AG04449 (cell line): ENCODE results near the gene CYP2W1.
"Not testable (repeated sequence)": the region's sequence is repeated elsewhere in the genome, so short reads cannot be mapped to it uniquely, and the experiment has no call there.

Experiments used
- CTCF ChIA-PET: fragments of 350-600 bp; formaldehyde crosslinking; extraction: SDS; loops from one replicate; lab custom pipeline; 2021; ENCODE audit warnings: antibody characterized with exemption; lab: Yijun Ruan, JAX
- POLR2A ChIA-PET: fragments of 400-600, 350-600 bp; formaldehyde crosslinking; extraction: SDS; loops from one replicate; lab custom pipeline; 2020; ENCODE audit warnings: antibody characterized with exemption, inconsistent platforms; lab: Yijun Ruan, JAX
- DNase-seq: peaks from one replicate; pipeline ENCODE4 v3.0.0-alpha.2; 2010; ENCODE audit warnings: low read depth, low spot score
- H3K4me3 ChIP-seq: 2 replicates; pipeline ENCODE4 v1.5.1; 2011; ENCODE audit warnings: low read depth, mild to moderate bottlenecking, control low read depth, low read length
- TF ChIP-seq, protein P1 (sequence below): IDR thresholded peaks from one replicate; pipeline ENCODE4 v1.5.1; 2011; ENCODE audit warnings: mild to moderate bottlenecking, moderate library complexity, low read length, control low read depth, inconsistent platforms; ENCODE audit not compliant: insufficient read depth; ENCODE audit errors: missing control alignments

Gene CYP2W1

DNA sequence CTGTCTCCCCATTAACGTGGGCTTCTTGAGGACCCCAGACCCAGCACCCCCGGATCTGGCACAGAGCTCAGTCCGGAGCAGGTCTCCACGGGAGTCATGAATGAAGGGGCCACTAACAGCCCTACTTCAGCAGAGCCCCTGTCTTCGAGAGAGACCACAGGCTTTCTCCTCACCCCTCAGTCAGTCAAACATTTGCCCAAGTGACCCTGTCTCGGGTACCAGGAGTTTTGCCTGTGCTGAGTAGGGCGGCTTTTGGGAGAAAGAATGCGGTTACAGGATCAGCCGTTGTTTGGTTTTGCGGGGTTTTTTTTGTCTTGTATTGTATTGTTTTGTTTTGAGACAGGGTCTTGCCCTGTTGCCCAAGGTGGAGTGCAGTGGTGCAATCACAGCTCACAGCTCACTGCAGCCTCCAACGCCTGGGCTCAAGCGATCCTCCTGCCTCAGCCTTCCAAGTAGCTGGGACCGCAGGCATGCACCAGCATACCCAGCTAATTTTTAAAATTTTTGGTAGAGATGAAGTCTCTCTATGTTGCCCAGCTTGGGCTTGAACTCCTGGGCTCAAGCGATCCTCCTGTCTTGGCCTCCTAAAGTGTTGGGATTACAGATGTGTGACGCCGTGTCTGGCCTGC, 45.0 kb upstream of the CYP2W1 start:
- H3K4me3 ChIP-seq = no peak overlapping the region
- DNase-seq = no peak
- TF ChIP-seq, protein P1, sequence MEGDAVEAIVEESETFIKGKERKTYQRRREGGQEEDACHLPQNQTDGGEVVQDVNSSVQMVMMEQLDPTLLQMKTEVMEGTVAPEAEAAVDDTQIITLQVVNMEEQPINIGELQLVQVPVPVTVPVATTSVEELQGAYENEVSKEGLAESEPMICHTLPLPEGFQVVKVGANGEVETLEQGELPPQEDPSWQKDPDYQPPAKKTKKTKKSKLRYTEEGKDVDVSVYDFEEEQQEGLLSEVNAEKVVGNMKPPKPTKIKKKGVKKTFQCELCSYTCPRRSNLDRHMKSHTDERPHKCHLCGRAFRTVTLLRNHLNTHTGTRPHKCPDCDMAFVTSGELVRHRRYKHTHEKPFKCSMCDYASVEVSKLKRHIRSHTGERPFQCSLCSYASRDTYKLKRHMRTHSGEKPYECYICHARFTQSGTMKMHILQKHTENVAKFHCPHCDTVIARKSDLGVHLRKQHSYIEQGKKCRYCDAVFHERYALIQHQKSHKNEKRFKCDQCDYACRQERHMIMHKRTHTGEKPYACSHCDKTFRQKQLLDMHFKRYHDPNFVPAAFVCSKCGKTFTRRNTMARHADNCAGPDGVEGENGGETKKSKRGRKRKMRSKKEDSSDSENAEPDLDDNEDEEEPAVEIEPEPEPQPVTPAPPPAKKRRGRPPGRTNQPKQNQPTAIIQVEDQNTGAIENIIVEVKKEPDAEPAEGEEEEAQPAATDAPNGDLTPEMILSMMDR = no peak
- CTCF ChIA-PET = no interaction called here
- POLR2A ChIA-PET = no interaction called here

DNA sequence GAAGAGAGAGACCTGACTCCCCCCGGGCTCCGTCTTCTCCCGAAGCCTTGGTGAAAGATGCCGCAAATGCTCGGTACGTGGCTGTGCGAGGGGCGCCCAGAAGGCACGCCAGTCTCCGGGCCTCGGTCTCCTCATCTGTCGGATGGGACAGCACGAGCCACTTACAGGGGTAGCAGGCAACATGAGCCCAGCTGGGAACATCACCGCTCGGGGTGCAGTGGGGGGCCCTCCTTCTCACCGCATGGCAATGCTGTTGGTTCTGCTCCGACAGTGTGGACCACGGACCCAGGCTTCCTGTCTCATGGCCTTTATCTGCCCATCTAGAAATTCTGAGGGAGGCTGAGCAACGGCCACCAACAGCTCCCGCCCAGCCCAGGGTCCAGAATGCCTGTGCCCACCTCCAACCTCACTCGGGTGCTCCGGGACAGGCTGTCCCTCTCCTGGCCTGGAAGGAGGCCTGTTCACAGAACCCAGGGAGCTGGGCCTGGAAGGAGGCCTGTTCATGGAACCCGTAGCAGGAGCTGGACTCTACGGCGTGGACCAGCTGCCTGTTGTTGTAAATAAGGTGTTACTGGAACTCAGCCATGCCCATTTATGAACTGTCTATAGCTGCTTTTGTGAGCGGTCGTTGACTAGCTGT, 44.3 kb upstream of the CYP2W1 start:
- ChIA-PET CTCF (no interaction called here), POLR2A (interaction anchor here (0.7 kb wide), 1 partner anchor 51 kb away, joined by 3 read pairs; no protein-coding TSS in a partner anchor)
- TF ChIP-seq, protein P1 = no peak

DNA sequence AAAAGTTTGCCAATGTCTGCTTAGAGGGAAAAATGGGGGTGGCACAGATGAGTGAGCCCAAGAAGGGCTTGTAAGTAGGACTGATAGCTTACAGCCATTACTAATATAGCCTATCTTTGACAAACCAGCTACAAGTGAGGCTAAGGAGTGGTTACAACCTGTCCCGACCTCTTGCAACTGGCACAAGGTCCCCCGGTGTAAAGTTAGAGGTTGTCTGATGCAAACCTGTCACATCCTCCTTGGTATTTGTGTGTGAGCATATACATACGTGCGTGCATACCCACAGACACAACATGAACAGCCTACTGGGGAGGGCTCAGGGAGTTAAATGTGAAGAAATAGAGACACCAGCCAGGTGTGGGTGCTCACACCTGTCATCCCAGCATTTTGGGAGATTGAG, 43.1 kb upstream of the CYP2W1 start:
- CTCF ChIA-PET = interaction anchor here (1.1 kb wide), 1 partner anchor 125 kb away, joined by 3 read pairs; no protein-coding TSS in a partner anchor
- H3K4me3 ChIP-seq = no peak overlapping the region

More for the DNA sequence above, 44.3 kb upstream of the CYP2W1 start:
- no peak for DNase-seq
- no peak overlapping the region for H3K4me3 ChIP-seq

DNA sequence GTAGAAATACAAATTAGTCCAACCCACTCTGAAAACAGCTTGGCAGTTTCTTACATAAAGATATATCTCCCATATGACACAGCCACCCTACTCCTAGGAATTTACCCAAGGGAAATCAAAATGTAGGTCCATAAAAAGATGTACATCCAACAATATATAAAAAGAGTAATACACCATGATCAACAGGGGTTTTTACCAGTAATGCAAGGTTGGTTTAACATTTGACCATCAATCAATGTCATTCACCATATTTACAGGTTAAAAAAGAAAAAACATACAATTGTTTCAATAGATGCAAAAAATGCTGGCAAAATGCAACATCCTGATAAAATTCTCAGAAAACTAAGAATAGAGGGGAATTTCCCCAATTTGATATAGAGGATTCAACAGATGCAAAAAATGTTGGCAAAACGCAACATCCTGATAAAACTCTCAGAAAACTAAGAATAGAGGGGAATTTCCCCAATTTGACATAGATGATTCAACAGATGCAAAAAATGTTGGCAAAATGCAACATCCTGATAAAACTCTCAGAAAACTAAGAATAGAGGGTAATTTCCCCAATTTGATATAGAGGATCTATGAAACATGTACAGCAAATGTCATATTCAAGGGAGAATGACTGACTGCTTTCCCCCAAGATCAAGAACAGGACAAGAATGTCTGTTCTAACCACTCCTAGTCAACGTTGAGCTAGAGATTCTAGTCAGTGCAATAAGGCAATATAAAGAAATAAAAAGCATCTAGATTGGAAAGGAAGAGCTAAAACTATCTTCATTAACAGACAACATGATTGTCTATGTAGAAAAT, 42.2 kb upstream of the CYP2W1 start:
- H3K4me3 ChIP-seq = no peak overlapping the region
- TF ChIP-seq, protein P1 = no peak
- CTCF ChIA-PET = interaction anchor here (1.0 to 1.1 kb wide), 2 partner anchors 53 to 124 kb away, joined by 3 read pairs; no protein-coding TSS in a partner anchor
- DNase-seq = no peak
- POLR2A ChIA-PET = no interaction called here

More for the DNA sequence above, 43.1 kb upstream of the CYP2W1 start:
- POLR2A ChIA-PET = no interaction called here
- TF ChIP-seq, protein P1 = no peak
- no peak for DNase-seq

DNA sequence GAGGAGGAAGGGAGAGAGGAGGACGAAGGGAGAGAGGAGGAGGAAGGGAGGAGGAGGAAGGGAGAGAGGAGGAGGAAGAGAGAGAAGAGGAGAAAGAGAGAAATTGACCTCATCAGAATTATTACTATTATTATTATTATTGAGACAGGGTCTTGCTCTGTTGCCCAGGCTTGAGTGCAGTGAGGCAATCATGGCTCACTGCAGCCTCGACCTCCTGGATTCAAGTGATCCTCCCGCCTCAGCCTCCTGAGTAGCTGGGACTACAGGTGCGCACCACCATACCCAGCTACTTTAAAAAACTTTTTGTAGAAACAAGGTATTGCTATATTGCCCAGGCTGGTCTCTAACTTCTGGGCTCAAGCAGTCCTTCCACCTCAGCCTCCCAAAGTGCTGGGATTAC, 39.2 kb upstream of the CYP2W1 start:
- CTCF ChIA-PET, H3K4me3 ChIP-seq, DNase-seq, POLR2A ChIA-PET: not testable (repeated sequence)

DNA sequence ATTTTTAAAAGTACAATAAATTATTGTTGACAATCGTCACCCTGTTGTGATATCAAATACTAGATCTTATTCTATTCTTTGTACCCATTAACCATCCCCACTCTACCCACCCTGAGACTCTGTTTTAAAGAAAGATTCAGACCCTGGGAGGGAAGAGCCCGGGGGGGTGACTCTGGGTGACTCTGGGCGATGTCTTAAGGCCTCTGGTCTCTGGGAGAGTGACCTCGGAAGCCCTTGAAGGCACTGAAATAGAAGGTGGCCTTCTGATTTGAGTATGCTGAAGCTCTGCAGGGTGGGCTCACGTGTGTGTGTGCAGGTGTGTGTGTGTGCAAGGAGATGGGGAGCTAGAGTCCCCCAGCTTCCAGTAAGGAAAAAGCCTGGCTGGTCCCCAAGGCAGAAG, 38.2 kb upstream of the CYP2W1 start:
- ChIA-PET CTCF (no interaction called here), POLR2A (no interaction called here)
- DNase-seq = no peak
- TF ChIP-seq, protein P1 = no peak
- no peak overlapping the region for H3K4me3 ChIP-seq
